ENCODE results near the gene GGTA1. TPM values are rescaled to one million over a fixed set of nuclear protein-coding genes. Genes with fewer than 3 reads are reported as not detected.

The GGTA1 gene
- total and polyA plus RNA-seq, 9 of the 15 experiments (the other 6 are each of a cell fraction or from before 2014, with no cell fraction given), result 0.04 to 0.15 TPM; not detected in 7

- TF ChIP-seq ZNF143 (CRISPR knock-in tag; IDR thresholded peaks at IDR 0.05), result peak; percentile 57
- TF ChIP-seq ETS2 (tag; IDR thresholded peaks at IDR 0.05; ENCODE audit: borderline replicate concordance, poor library complexity, severe bottlenecking), result no peak
- TF ChIP-seq MBD1 (CRISPR knock-in tag; IDR thresholded peaks at IDR 0.05), result no peak
- no peak for TF ChIP-seq ZNF699 (CRISPR knock-in tag; IDR thresholded peaks at IDR 0.05; ENCODE audit: insufficient replicate concordance)
- TF ChIP-seq, protein P1, sequence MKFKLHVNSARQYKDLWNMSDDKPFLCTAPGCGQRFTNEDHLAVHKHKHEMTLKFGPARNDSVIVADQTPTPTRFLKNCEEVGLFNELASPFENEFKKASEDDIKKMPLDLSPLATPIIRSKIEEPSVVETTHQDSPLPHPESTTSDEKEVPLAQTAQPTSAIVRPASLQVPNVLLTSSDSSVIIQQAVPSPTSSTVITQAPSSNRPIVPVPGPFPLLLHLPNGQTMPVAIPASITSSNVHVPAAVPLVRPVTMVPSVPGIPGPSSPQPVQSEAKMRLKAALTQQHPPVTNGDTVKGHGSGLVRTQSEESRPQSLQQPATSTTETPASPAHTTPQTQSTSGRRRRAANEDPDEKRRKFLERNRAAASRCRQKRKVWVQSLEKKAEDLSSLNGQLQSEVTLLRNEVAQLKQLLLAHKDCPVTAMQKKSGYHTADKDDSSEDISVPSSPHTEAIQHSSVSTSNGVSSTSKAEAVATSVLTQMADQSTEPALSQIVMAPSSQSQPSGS (CRISPR knock-in tag; IDR thresholded peaks at IDR 0.05), result no peak
- TF ChIP-seq MCM2 (IDR thresholded peaks at IDR 0.05; ENCODE audit: low read depth), result no peak
- no peak for TF ChIP-seq CHCHD3 (CRISPR knock-in tag; IDR thresholded peaks at IDR 0.05)
- no peak for TF ChIP-seq HNRNPH1 (optimal IDR thresholded peaks at IDR 0.05; ENCODE audit: low read depth, low read length)
- no peak for TF ChIP-seq SREBF1 (IDR thresholded peaks at IDR 0.05; ENCODE audit: borderline replicate concordance, low read depth, low read length)
- no peak for TF ChIP-seq ZBTB9 (CRISPR knock-in tag; IDR thresholded peaks at IDR 0.05)
- TF ChIP-seq, protein P2, sequence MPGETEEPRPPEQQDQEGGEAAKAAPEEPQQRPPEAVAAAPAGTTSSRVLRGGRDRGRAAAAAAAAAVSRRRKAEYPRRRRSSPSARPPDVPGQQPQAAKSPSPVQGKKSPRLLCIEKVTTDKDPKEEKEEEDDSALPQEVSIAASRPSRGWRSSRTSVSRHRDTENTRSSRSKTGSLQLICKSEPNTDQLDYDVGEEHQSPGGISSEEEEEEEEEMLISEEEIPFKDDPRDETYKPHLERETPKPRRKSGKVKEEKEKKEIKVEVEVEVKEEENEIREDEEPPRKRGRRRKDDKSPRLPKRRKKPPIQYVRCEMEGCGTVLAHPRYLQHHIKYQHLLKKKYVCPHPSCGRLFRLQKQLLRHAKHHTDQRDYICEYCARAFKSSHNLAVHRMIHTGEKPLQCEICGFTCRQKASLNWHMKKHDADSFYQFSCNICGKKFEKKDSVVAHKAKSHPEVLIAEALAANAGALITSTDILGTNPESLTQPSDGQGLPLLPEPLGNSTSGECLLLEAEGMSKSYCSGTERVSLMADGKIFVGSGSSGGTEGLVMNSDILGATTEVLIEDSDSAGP (CRISPR knock-in tag; IDR thresholded peaks at IDR 0.05), result no peak
- TF ChIP-seq SPI1 (IDR thresholded peaks at IDR 0.05; ENCODE audit: borderline replicate concordance, low read depth, low read length), result no peak
- no peak for TF ChIP-seq ADNP (tag; IDR thresholded peaks at IDR 0.05)
- TF ChIP-seq CBX3 (IDR thresholded peaks at IDR 0.05; ENCODE audit: borderline replicate concordance in 1 of 2, low read length in 2 of 2), result 0 out of 3 replicates have a peak, but pooled peaks of 1 of the 2 experiments have one; percentile 26
- TF ChIP-seq POLR2H (tag; IDR thresholded peaks at IDR 0.05; ENCODE audit: low read depth), result no peak
- no peak for TF ChIP-seq SFPQ (IDR thresholded peaks at IDR 0.05; ENCODE audit: low read depth, low read length)
- no peak for TF ChIP-seq BRCA1 (IDR thresholded peaks at IDR 0.05)
- no peak for TF ChIP-seq BRCA1 (CRISPR knock-in tag; IDR thresholded peaks at IDR 0.05)
Measured at GRCh38 chr9:121545875-121546423, 46.3 kb upstream of the GGTA1 start (continued).
